Measurements from ENCODE around the gene PIK3C2B.

- no peak for TF ChIP-seq CTCF (IDR thresholded peaks at IDR 0.05)
- TF ChIP-seq POLR2AphosphoS5 (IDR thresholded peaks at IDR 0.05; ENCODE audit: low read depth, low read length) = no peak
Measured at GRCh38 chr1:204462229-204462561, 32.4 kb downstream of the PIK3C2B start.
